Vagina (tissue), 2 donors: ENCODE results near the gene TMEM235.

ENCODE experiments used
- CTCF ChIP-seq, 3 experiments: fragments of 450-650 bp in 2 of 3; fragments of 200-600 bp in 1 of 3; sonication (generic) in 1 of 3; IDR thresholded peaks; one replicate each; pipeline ENCODE4 v1.5.1; 2017 to 2019; ENCODE audit warnings: antibody characterized with exemption in 3 of 3, mild to moderate bottlenecking in 2 of 3, moderate library complexity in 2 of 3
- POLR2A ChIP-seq, 2 donors: fragments of 450-650 bp; IDR thresholded peaks; one replicate each; pipeline ENCODE4 v1.6.1; 2017; ENCODE audit warnings: antibody characterized with exemption in 2 of 2, mild to moderate bottlenecking in 2 of 2, moderate library complexity in 2 of 2
- POLR2AphosphoS5 ChIP-seq, 2 donors: sonication (generic); formaldehyde crosslinking; IDR thresholded peaks; one replicate each; pipeline ENCODE4 v1.9.0; 2017; ENCODE audit warnings: antibody characterized with exemption in 2 of 2, mild to moderate bottlenecking in 2 of 2, low read depth in 1 of 2; ENCODE audit not compliant: insufficient read depth in 1 of 2

- TF ChIP-seq POLR2A (IDR thresholded peaks at IDR 0.05): no peak
- TF ChIP-seq CTCF (IDR thresholded peaks at IDR 0.05): no peak
- no peak for TF ChIP-seq POLR2AphosphoS5 (IDR thresholded peaks at IDR 0.05; ENCODE audit: insufficient read depth in 1 of 2, low read depth in 1 of 2)
Observed at GRCh38 chr17:78265121-78265520, 33.7 kb downstream of the TMEM235 start.
